Fibroblast of gingiva (primary cell): ENCODE data around the gene FBXL20.

Source experiments
- DNase-seq: peaks from one replicate; pipeline ENCODE4 v3.0.0-alpha.2; 2011; ENCODE audit warnings: low read depth

Gene FBXL20

GRCh38 chr17:39225959-39226683, 175.3 kb downstream of the FBXL20 start:
- DNase-seq: no peak

GRCh38 chr17:39225308-39225958, 176.0 kb downstream of the FBXL20 start, which contains the start of gene STAC2:
Gene STAC2 (minus strand): TSS chr17:39225945. CDS start chr17:39225502, 443 bp downstream.
- no peak for DNase-seq

- DNase-seq: no peak
These were observed 176.6 kb downstream of the FBXL20 start for GRCh38 chr17:39224778-39225307.

- DNase-seq: no peak
These were observed 177.3 kb downstream of the FBXL20 start for GRCh38 chr17:39223907-39224777.

GRCh38 chr17:39222866-39223834, 178.3 kb downstream of the FBXL20 start:
- no peak for DNase-seq

- no peak for DNase-seq
These were observed 179.3 kb downstream of the FBXL20 start for GRCh38 chr17:39222151-39222550.

- no peak for DNase-seq
These were observed 179.9 kb downstream of the FBXL20 start for GRCh38 chr17:39221572-39221971.

- DNase-seq: no peak
These were observed 181.7 kb downstream of the FBXL20 start for GRCh38 chr17:39219647-39220154.

GRCh38 chr17:39218906-39219305, 182.5 kb downstream of the FBXL20 start:
- no peak for DNase-seq

- DNase-seq: no peak
These were observed 183.6 kb downstream of the FBXL20 start for GRCh38 chr17:39217734-39218369.

- no peak for DNase-seq
These were observed 187.6 kb downstream of the FBXL20 start for GRCh38 chr17:39213852-39214251.

GRCh38 chr17:39212841-39213480, 188.5 kb downstream of the FBXL20 start:
- DNase-seq: no peak

GRCh38 chr17:39212195-39212810, 189.1 kb downstream of the FBXL20 start:
- peak; percentile 47 for DNase-seq

GRCh38 chr17:39210093-39210434, 191.4 kb downstream of the FBXL20 start:
- DNase-seq: no peak

- peak; percentile 32 for DNase-seq
These were observed 191.9 kb downstream of the FBXL20 start for GRCh38 chr17:39209317-39210092.

GRCh38 chr17:39208893-39209292, 192.5 kb downstream of the FBXL20 start:
- no peak for DNase-seq

- no peak for DNase-seq
These were observed 193.3 kb downstream of the FBXL20 start for GRCh38 chr17:39208136-39208535.

- DNase-seq: no peak
These were observed 196.3 kb downstream of the FBXL20 start for GRCh38 chr17:39205112-39205526.

- DNase-seq: no peak
These were observed 197.2 kb downstream of the FBXL20 start for GRCh38 chr17:39204245-39204644.
